Esophagus squamous epithelium (tissue), 5 donors: ENCODE results near the gene SLC38A6. TPM values are rescaled to one million over a fixed set of nuclear protein-coding genes. Genes with fewer than 3 reads are reported as not detected.

ENCODE experiments used
- DNase-seq: peaks from one replicate; lab custom pipeline; 2025; lab: John Stamatoyannopoulos, UW
- H3K27ac ChIP-seq, 4 donors: fragments of 200-600 bp; sonication (generic); one replicate each; pipeline ENCODE4 v1.5.1; 2016 to 2019; ENCODE audit warnings: mild to moderate bottlenecking in 1 of 4
- H3K27me3 ChIP-seq, 4 donors: fragments of 200-600 bp; sonication (generic); 1 replicate in 3 of 4; 2 replicates in 1 of 4; pipeline versions ENCODE4 v1.5.1 to v1.6.0; 2017 to 2021; ENCODE audit warnings: antibody characterized with exemption in 1 of 4
- H3K36me3 ChIP-seq, 3 donors: fragments of 200-600 bp; sonication (generic); one replicate each; pipeline ENCODE4 v1.5.1; 2016 to 2019
- H3K4me1 ChIP-seq, 3 donors: fragments of 200-600 bp; sonication (generic); one replicate each; pipeline ENCODE4 v1.5.1; 2017 to 2019
- H3K4me3 ChIP-seq, 4 donors: fragments of 200-600 bp; sonication (generic); 1 replicate in 3 of 4; 2 replicates in 1 of 4; pipeline ENCODE4 v1.5.1; 2016 to 2019; ENCODE audit warnings: mild to moderate bottlenecking in 2 of 4, moderate library complexity in 1 of 4
- H3K9me3 ChIP-seq, 3 donors: fragments of 200-600 bp; sonication (generic); one replicate each; pipeline ENCODE4 v1.5.1; 2016 to 2019
- POLR2A ChIP-seq, 4 donors: fragments of 450-650 bp; IDR thresholded peaks; one replicate each; pipeline ENCODE4 v1.6.1; 2017; ENCODE audit warnings: antibody characterized with exemption in 4 of 4, mild to moderate bottlenecking in 4 of 4, moderate library complexity in 3 of 4
- WGBS, 2 donors: methylation state at CpG; one replicate each; pipeline ENCODE4 v1.1.5; 2018; 5-methylcytosine and 5-hydroxymethylcytosine counted together
- intact Hi-C: fragments of 100-400 bp; cut with DNase I; formaldehyde crosslinking; loops from one replicate; pipeline ENCODE4 v1.15.0; 2022
- total RNA-seq, 4 donors: library from RNA; depleted of rRNA; stranded (reverse); fragments of >200 nt; gene quantifications; one replicate each; pipeline ENCODE4 v1.1.0, GENCODE V29; 2016
- TF ChIP-seq, protein P1 (sequence below), 6 experiments: fragments of 450-650 bp in 4 of 6; fragments of 200-600 bp in 2 of 6; sonication (generic) in 2 of 6; IDR thresholded peaks; one replicate each; pipeline ENCODE4 v1.5.1; 2016 to 2019; ENCODE audit warnings: antibody characterized with exemption in 6 of 6, mild to moderate bottlenecking in 4 of 6, moderate library complexity in 4 of 6
- donor health status: DM: yes; HTN: yes; CAD: no.

SLC38A6 gene
- total RNA-seq, 4 donors from 2014 or later = 2.5 to 14.1 (median 8.1) TPM

DNA sequence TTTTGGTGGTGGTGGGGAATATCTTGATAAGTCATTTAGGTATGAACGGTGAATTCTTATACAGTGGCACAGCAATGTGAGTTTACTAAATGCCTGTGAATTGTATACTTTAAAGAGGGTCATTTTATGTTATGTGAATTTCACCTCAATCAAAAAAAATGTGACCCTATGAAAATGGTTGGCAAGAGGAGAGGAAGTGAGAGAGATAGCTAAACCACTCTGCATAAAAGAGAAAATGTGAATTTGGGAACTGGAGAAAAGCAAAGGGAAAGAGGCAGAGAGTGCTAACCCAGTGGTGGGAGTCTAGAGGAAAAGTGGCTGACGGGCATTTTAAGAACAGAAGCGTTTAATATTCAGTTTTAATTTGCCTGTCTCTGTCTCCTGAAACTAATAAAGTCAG, 93.8 kb downstream of the SLC38A6 start:
- Histone ChIP-seq H3K36me3 (no peaks in the 10 kb centered on the region), H3K4me3 (no peak overlapping the region), H3K9me3 (no peaks in the 10 kb centered on the region), H3K27ac (no peak overlapping the region), H3K4me1 (no peaks in the 10 kb centered on the region), H3K27me3 (no peaks in the 10 kb centered on the region)
- no peak for TF ChIP-seq POLR2A (IDR thresholded peaks at IDR 0.05)
- TF ChIP-seq, protein P1, sequence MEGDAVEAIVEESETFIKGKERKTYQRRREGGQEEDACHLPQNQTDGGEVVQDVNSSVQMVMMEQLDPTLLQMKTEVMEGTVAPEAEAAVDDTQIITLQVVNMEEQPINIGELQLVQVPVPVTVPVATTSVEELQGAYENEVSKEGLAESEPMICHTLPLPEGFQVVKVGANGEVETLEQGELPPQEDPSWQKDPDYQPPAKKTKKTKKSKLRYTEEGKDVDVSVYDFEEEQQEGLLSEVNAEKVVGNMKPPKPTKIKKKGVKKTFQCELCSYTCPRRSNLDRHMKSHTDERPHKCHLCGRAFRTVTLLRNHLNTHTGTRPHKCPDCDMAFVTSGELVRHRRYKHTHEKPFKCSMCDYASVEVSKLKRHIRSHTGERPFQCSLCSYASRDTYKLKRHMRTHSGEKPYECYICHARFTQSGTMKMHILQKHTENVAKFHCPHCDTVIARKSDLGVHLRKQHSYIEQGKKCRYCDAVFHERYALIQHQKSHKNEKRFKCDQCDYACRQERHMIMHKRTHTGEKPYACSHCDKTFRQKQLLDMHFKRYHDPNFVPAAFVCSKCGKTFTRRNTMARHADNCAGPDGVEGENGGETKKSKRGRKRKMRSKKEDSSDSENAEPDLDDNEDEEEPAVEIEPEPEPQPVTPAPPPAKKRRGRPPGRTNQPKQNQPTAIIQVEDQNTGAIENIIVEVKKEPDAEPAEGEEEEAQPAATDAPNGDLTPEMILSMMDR (IDR thresholded peaks at IDR 0.05) = no peak
- intact Hi-C loops = no loop called here
- WGBS, 2 donors = 85 to 93% methylated on average over 3 of the region's 3 CpGs
- DNase-seq = no peak

DNA sequence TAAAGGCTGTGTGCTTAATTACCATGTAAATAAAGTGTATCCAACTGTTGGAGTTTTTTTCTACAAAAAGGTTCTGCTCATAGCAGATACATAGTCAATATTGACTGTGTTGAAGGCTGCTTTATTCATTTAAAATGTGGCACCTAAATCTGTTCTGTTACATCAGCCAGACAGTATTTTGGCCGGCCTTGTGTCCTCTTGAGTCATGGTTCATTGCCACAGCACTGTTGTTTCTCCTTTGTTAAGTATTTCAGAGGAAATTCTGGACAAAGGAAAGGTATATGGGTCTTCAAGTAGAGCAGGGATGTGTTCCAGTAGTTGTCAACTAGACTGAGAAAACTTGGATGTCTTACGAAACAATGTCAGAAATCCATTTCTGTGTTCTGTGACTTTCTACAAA, 95.5 kb downstream of the SLC38A6 start:
- WGBS, 2 donors = 61 to 74% methylated on average over 2 of the region's 2 CpGs
- no peak for DNase-seq
- H3K4me3 ChIP-seq = no peak overlapping the region
- TF ChIP-seq, protein P1 (IDR thresholded peaks at IDR 0.05) = no peak
- TF ChIP-seq POLR2A (IDR thresholded peaks at IDR 0.05) = no peak
- no peak overlapping the region for H3K27ac ChIP-seq
- no peaks in the 10 kb centered on the region for H3K27me3 ChIP-seq
- no peaks in the 10 kb centered on the region for H3K9me3 ChIP-seq
- no peaks in the 10 kb centered on the region for H3K4me1 ChIP-seq
- intact Hi-C loops = no loop called here
- H3K36me3 ChIP-seq = no peaks in the 10 kb centered on the region

DNA sequence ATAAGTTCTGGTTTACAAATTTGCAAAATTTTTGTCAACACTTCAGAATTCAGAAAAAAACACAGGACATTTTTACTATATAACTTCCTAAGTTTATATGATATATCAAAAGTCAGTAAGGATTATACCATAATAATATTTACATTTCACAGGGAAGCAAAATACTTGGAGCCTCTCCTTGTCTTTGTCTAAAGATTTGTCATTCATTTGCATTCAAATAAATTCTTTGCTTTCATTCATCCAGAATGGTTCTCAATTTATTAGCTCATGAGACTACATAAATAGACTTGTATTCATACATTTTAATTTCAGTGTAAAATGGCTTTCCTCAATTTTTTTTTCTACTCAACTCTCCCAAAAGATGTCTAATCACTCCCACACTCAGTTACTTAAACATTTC, 96.4 kb downstream of the SLC38A6 start:
- Histone ChIP-seq H3K9me3 (no peaks in the 10 kb centered on the region), H3K27me3 (no peaks in the 10 kb centered on the region), H3K27ac (no peak overlapping the region), H3K36me3 (no peaks in the 10 kb centered on the region), H3K4me1 (no peaks in the 10 kb centered on the region), H3K4me3 (no peak overlapping the region)
- intact Hi-C loops = no loop called here
- no peak for TF ChIP-seq POLR2A (IDR thresholded peaks at IDR 0.05)
- TF ChIP-seq, protein P1 (IDR thresholded peaks at IDR 0.05) = no peak
- no peak for DNase-seq

DNA sequence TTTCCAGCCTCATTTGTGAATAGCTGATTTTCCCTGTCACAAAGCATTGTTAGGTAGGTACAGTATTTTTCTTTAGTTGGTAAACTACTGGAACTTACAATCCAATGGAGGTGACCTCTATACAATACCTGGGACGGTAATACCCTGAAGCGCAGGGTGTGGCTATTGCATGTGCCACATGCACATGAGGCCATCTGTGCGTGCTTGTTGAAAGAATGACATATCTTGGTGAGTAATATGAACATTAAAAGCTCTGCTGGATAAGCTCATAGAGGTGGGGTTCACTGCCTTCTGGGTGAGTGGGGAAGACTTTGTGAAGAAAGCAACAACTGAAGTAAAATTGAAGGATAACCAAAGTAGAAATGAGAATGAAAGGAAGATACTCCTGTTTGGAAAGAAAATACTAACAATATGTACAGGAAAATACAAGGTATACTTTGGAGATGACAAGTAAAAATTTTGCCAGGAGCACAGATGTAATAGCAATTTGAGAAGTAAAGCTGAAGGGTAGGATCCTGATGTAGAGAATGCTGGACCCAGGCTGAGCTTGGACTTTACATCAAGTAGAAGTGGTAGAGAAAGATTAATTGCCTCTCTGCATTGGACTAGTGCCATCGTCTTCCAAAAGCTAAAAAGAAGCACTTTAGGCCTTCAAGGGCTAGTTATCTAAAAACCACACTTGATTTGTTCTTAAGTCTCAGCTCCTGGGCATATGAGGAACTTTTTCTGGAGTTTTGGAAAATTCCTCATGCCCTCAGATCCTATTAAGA, 97.1 kb downstream of the SLC38A6 start:
- no peaks in the 10 kb centered on the region for H3K27me3 ChIP-seq
- H3K9me3 ChIP-seq = no peaks in the 10 kb centered on the region
- no peaks in the 10 kb centered on the region for H3K4me1 ChIP-seq
- no peak overlapping the region for H3K4me3 ChIP-seq
- 67 to 76% methylated on average over 4 of the region's 4 CpGs for WGBS, 2 donors
- no peak for TF ChIP-seq POLR2A (IDR thresholded peaks at IDR 0.05)
- DNase-seq = no peak
- intact Hi-C loops = no loop called here
- H3K36me3 ChIP-seq = no peaks in the 10 kb centered on the region
- H3K27ac ChIP-seq = no peak overlapping the region

DNA sequence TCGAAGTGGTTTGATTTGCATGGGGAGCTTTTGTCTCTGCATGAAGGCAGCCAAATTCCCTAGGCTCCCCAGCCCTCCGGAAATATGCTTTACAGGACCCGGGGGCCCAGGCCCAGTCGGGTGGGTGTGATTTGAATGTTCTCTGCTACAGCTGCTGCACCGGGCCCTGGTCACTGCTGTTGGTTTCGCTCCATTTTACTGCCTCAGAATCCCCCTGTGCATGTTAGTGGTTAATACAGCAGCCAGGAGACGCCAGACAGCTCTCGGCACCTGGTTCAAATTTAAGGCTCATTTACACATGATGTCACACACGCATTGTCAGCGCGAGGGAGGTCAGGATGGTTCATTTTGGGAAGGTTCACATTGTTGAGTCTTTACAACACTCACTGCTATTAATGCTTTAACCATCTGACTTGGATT, 99.6 kb downstream of the SLC38A6 start:
- TF ChIP-seq POLR2A (IDR thresholded peaks at IDR 0.05) = no peak
- TF ChIP-seq, protein P1 (IDR thresholded peaks at IDR 0.05) = no peak

More for the DNA sequence above, 99.6 kb downstream of the SLC38A6 start:
- Histone ChIP-seq H3K9me3 (no peaks in the 10 kb centered on the region), H3K27ac (no peak overlapping the region), H3K4me3 (no peak overlapping the region), H3K4me1 (no peaks in the 10 kb centered on the region), H3K27me3 (no peaks in the 10 kb centered on the region), H3K36me3 (no peaks in the 10 kb centered on the region)
- intact Hi-C loops = no loop called here
- 58 to 97% methylated on average over 5 to 10 of the region's 11 CpGs for WGBS, 2 donors
- DNase-seq = no peak
